ENCODE results near the gene RNF144A.

Gene RNF144A

DNA sequence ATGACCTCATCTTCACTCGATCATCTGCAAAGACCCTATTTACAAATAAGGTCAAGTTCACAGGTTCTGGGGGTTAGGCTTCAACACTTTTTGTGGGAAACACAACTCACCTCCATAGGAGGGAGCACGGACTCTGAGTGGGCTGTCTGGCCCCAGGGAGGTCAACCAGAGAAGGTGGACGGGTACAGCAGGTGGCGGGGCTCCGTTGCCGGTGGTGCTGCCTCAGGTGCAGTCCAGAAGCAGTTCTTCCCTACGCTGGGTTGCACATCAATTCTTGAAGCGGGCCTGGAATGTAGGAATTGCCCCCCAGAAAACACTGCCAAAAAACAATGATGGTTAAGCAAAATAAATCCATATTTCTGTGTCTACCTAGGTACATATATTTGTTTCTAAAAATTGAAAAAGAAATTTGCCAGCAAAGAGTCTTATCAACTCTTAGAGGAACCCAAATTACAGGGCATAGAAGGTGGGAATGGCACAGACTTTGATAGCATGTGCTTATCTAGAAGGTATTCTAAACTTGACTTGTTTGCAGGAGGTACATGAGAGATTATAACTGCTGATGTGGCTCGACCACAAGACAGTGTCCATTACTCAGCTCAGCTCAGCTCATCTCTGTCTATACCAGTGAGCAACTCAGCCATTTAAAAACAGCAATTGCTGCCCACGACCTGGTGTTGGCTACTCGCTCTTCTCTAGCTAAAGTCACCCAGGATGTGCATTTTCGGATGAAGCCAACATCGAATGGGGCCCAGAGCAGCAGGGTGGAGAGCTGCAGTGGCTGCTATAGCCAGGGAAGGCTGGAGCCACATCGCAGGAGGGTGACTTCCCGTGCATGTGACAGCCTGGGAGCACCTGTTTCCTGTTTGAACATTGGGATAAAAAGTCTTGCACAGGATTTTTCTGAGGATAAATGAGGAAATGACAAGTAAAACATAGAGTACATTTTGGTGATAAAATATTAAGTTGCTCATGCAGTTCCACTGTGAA lies 128.7 kb downstream of the RNF144A start:
- no peak for DNase-seq (ENCODE audit: low read depth)

DNA sequence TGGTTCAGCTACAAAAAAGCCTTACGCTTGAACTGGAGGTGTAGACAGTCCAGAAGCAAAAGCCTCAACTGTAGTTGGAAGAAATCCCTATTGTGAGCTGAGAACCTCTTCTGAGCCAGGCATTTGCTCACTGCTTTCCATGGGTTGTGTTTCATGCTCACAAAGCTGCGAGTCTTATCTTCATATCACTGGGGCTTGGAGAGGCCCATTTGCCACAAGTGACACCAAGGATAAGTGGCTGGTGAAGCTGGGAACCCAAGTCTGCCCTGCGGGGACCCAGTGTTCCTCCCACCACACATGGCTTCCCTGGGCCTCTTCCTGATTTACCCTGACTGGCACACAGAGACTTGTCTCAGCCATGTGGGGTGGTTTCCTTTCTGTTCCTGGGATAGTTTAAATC lies 130.4 kb downstream of the RNF144A start:
- no peak for DNase-seq (ENCODE audit: low read depth)

DNA sequence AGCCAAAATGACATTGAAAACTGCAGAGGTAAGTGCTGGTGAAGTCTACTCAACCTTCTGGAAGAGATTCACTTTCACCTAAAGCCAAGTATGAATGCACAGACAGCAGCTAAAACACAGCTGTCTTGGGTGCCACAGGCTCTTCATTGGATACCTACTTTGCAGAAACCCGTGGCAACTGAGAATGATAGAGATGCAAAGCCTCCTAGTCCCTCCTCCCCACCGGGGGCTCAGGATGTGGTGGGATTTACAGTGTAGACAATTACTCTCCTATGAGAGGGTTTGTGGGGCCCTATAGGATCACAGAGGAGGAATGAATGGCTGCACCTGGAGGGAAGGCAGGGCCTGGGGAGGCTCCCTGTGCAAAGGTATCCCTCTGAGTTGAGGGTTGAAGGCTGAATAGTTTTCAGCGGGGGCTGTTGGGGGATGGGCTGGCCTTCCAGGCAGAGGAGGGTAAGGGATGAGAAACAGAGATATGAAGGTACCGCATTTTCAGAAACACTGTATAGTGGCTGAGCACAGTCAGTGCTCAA lies 131.6 kb downstream of the RNF144A start:
- no peak for DNase-seq (ENCODE audit: low read depth)

DNA sequence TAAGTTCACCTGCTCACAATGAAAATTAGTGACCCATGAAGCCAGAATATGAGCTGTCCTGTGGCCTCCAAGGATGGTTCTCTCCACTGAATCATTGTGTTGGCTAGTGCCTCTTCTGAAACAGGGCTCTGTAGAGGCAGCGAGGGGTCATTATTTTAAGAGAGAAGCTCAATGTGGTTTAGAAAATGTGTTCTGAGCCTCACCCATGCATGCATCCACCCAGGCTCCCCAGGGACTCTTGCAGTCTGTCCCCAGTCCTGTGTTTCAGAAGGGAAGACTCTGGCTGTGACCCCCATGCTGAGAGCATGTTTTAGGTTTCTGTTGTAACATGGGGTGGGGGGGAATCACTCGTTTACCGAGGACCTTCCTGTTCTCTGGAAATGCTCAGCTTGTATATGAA lies 135.2 kb downstream of the RNF144A start:
- no peak for DNase-seq (ENCODE audit: low read depth)

DNA sequence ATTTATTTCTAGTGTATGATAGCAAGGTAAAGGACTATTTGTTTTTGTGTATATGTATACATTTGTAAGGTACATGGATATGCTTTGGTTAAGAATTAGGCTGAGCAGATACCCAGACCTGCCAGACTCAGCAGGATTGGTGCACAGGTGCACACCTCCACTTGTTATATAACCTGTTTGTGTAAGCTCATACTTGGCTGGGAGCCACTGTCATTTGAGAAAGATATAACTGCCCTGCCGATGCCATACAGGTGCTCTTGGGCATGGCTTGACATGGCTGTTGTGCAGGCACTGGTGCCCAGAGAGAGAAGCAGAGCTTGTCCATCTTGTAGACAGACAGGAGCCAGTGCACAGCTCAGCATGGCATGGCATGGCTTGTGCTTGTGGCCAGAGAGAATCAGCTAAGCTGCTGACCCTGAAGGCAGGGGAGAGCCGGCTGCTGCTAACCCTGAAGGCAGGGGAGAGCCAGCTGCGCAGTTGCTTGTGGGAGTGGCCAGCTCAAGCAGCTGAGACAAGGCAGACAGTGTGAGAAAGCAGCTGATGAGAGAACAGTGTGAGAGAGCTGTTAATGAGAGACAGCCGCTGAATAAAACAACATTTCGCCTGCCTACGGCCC lies 136.5 kb downstream of the RNF144A start:
- no peak for DNase-seq (ENCODE audit: low read depth)

DNA sequence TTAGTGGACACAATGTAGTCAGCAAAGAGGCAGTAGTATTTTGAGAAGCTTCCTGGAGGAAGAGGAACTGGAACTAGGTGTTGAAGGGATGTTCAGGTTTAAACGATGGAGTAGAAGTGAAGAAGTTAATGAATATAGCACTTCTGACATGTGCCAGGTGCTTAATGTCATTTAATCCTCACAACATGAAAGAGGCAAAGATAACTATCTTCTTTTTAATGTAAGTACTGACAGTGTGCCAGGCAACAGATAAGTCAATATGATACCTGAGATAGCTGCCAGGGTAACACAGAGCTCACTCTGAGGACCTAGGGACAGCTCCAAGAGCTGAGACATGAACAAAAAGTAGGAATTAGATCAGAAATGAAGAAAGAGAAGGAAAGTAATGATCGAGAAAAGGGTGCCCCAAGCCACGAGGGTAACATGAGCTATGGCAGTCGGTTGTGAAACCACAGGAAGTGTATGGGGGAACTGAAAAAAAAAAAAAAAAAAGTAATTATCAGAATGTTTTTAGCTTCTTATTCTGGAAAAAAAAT lies 140.7 kb downstream of the RNF144A start:
- no peak for DNase-seq (ENCODE audit: low read depth)

DNA sequence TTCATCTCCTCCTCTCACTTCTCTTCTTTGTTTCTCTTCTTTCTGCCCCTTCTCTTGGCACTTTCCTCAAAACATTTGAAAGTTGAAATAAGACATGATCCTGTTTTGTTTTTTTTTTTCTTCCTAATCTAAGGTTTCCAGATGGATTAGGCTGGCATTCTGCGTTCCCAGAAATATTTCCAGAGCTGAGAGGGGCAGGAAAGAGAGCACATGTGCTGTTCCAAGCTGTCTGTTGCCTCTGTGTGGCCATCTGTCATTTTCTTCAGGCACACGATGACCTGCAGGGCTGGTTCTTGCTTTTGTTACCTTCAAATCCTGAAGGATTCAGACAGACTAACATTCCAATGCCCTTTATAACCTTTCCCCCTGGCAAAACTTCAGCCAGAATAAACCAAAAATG lies 142.9 kb downstream of the RNF144A start:
- DNase-seq (ENCODE audit: low read depth): no peak

DNA sequence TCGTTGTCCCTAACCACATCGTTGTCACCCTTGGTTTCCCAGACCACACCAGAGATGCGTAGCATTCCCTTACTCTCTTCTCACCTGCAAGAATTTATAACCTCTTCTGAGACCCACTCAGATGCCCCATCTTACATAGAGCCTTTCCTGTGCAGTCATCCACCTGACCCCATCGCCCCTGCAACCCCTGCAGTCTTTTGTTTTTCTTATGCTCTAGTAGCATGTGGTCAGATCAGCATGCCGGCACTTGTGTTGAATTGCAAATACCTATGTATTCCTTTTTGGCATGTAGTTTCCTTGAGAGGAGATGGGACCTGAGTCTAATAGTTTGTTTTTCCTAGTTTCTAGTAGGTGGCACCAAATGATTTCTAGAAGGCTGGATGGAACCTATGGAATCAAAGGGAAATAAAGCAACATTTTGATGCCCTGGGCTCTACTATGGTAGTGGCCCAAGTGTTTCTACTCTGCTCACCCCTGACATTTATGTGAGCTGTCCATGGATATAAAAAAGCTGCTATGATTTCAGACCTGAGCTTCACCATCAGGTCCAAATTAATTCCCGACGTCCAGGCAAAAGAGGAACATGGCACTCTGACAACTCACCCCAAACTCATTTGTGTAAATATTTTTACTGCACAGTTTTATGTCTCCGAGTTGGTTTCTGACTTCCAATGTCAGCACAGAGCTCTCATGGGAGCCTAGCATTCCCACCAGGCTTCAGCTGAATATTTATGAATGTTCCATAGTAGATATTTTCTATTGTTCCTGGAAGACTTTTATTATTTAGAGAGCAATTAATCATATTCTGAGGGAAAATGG lies 143.6 kb downstream of the RNF144A start:
- peak; percentile 10 for DNase-seq (ENCODE audit: low read depth)

DNA sequence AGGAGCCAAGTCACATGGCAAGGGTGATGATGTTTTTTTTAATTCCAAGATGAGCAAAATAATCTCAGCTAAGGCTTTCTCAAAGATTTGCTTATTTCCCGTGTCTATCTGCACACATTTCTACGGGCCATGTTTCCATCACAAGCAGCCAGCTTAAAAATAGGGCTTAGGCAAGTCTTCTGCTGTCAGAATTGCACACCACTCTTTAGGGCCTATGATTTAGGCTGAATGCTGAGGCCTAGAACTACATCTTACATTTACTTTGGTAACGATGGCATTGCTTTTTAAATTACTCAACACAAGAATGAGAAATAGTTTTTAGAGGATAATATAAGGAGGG lies 144.2 kb downstream of the RNF144A start:
- no peak for DNase-seq (ENCODE audit: low read depth)

DNA sequence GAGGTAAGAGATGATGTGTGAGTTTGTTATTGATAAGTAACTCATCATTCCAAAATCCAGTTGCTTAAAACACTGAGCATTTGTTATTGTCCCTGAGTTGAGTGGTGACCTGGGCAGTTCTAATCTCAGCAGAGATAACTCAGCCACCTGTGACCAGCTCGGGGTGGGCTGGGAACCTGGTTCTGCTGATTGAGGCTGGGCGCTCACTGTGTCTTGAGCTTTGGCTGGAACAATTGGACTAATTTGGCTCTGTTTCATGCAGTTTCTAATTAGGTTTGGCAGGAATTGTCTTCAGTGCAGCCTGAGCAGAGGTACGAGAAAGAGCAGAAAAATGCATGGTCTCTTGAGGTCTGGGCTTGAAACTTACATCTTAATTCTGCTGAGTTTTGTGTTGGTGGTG lies 144.7 kb downstream of the RNF144A start:
- no peak for DNase-seq (ENCODE audit: low read depth)

DNA sequence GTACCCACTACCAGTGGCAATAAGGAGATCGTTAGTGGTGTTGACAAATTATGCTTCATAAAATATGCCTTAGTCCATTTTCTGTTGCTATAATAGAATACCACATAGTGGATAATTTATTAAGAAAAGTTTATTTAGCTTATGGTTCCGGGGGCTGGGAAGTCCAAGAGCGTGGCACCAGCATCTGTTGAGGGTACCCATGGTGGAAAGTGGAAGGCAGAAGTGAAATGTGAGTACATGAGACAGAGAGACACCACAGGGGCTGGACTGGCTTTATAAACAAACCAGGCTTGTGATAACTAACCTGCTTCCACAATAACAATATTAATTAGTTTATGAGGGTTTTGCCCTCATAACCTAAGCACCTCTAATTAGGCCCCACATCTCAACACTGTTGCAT lies 146.6 kb downstream of the RNF144A start:
- DNase-seq (ENCODE audit: low read depth): no peak

DNA sequence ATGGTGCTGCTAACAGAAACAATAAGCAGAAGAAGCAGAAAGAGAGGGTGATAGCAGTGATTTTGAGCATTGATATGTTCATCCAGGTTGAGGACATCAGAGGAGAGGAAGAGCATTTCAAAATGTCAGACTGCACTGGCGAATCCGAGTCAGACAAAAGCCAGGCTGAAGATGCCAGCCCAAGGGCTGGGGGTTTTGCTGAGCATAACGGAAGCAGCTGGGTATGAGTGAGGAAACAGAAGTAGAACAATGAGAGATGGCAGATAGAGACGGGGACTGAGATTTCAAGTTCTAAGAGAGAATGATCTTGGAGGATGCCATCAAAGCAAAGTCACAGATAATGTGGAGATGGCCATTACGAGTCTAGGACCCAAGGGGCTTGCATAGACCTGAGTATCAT lies 151.2 kb downstream of the RNF144A start:
- DNase-seq (ENCODE audit: low read depth): no peak

DNA sequence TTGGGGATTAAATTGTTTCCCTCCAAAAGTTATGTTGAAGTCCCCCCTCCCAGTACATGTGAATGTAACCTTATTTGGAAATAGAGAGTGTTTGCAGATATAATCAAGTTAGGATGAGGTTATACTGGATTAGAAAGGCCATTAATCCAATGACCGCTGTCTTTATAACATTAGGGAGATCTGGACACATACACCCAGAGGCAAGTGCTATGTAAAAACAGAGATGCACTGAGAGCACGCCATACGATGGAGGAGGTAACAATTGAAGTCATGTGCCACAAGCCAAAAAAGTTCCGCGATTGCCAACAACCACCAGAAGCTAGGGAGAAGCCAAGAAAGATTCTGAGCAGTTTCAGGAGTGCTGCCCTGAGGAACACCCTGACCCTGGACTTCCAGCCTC lies 153.3 kb downstream of the RNF144A start:
- no peak for DNase-seq (ENCODE audit: low read depth)

DNA sequence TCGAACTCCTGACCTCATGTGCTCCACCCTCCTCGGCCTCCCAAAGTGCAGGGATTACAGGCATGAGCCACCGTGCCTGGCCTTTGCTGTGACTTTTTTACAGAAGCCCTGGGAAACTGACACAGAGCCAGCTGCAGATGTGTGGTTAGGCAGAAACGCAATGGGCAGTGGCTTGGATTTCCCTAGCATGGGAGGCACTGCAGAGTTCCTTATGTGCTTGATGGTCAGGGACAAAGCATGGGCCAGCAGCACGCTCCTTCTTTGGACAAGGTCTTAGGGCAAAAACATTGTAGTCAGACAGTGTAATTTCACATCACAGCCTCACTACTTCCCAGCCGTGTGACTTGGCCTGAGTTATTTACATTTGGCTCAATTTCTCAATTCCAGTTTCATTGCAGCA lies 153.9 kb downstream of the RNF144A start:
- no peak for DNase-seq (ENCODE audit: low read depth)

DNA sequence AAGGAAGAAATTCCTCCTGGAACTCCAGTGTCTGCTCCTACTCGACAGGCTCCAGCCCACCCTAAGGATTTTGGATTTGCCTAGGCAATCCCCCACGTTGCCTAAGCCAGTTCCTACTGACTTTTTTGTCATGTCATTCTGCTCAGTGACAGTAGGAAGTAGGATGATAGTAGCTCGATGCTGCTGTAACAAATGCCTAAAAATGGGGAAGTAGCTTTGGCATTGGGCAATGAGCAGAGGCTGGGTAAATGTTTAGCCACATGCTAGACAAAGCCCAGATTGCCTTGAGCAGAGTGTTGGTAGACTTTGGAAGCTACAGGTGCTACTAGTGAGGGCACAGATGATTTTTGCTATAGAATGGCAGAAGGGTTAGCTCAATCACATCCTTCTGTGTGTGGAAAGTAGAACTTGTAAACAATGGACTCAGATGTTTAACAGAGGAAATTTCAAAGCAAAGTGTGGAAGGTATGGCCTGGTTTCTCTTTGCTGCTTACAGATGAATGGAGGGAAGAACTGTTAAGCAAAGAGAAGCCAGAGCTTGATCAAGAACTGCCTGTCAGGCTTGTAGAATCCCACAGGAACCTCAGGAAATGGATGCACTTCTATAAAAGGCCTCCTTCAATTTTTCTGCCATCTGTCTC lies 154.8 kb downstream of the RNF144A start:
- no peak for DNase-seq (ENCODE audit: low read depth)

DNA sequence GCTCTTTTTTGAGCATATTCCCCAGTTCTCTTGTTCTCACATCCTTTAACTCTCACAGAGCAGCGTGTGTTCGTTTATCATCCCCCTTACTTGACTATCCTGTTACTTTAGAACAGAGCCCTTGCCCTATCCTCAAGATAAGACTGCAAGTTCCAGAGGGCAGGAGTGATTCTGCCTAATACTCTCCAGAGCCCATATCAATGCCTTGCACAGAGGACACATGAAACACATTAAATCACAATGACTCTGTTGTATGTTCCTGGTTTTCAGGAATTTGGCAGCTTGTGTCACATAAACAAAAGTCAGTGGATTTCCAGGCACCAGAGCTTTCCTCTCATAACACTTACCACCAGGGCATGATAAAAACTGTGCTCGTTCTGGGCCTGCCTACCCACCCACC lies 156.7 kb downstream of the RNF144A start:
- no peak for DNase-seq (ENCODE audit: low read depth)

DNA sequence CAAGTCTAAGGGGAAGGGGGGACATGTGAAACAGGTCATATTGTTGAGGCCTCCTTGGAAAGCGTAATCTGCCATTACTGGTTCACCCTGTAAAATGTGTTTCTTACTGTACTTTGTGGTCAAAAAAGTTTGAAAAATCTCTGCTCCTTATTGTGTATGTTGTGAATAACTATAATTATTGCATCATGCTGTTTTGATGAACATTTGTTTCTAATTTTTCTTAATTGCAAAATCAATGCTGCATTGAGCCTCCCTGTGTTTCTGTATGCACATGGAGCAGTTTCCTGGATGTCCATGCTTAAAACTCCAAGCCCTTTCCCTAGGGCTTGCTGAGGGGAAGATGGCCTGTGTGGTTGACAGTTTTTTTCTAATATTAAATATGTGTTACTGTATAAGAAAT lies 158.6 kb downstream of the RNF144A start:
- DNase-seq (ENCODE audit: low read depth): no peak

DNA sequence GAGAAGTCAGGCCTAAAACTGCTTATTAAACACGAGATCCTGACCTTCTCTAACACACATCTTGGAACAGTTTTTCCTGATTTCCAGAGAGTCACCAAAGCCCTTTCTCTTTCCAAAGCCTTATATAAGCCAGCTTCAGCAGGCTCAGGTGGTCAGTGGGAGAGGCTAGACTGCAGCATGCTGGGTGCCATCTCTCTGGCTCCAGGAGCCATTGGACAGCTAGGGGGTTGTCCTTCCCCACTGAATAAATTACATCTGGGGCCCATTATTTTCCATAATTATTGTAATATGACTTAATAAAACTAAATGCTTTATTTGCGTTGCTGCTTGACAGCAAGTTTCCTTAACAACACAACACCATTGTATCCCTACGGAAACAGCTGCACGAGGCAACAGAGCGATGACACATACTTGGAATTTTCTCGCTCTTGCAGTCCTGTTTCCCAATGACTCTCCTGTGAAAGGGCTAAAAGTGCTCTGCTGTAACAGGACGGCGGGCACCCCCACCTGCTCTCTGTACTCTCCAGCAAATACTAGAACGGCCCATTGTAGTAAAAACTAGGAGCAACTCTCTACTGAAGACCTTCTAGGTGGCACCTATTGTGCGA lies 160.6 kb downstream of the RNF144A start:
- no peak for DNase-seq (ENCODE audit: low read depth)

DNA sequence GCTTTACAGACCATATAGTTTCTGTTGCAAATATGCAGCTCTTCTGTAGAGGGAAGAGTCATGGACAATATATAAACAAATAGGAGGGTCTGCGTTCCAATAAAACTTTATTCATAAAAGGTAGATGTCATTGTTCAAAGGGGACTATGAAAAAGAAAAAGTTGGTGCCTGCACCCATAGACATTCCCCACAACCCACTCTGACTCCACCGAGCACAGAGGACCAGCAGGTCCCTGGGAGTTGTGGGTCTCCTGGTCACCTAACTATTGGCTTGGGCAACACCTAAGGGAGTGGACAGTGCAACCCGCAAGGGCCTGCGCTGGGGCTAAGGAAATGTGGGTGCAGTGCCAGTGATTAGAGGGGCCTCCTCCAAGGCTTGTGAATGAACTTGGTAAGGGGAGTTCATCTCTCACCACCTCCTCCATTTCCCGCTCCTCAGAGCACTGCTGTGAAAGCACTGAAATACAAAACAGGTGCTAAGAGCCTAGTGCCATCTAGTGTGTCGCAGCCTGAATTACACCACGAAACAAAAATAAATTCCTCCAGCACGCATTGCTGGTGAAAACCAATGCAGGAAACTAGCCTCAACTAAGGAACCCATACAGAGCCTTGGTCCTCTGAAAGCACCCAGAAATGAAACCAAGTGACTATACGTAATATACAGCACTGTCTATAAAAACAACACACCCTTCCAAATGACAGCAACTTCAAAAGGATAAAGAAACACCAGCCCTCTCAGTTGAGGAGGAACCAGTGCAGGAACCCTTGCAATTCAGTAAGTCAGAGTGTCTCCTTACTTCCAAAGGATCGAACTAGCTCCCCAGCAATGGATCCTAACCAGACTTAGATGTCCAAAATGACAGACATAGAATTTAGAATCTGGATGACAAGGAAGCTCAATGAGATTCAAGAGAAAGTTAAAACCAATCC lies 166.6 kb downstream of the RNF144A start:
- DNase-seq (ENCODE audit: low read depth): no peak

DNA sequence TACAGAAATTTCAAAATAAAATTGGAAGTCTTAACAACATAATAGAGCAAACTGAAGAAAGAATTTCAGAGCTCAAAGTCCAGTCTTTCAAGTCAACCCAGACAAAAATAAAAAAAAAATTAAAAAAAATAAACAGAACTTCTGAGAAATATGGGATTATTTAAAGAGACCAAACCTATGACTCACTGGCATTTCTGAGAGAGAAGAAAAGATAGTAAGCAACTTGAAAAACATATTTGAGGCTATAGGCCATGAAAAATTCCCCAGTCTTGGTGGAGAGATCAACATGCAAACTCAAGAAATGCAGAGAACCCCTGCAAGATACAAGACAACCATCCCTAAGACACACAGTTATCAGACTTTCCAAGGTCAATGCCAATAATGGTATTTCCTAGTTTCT lies 167.4 kb downstream of the RNF144A start:
- no peak for DNase-seq (ENCODE audit: low read depth)
